Endothelial cell of coronary artery (primary cell): Measurements from ENCODE around the gene ZNF428. TPM values are rescaled to one million over a fixed set of nuclear protein-coding genes. Genes with fewer than 3 reads are reported as not detected.

ENCODE experiments used
- total RNA-seq: library from RNA; depleted of rRNA; stranded (reverse); fragments of >200 nt; gene quantifications from 2 replicates; pipeline ENCODE4 v1.2.3, GENCODE V29; 2014

The ZNF428 gene
- total RNA-seq = 44.0 and 53.5 TPM in 2 replicates

GRCh38 chr19:43619262-43620060, at the start of gene ZNF428:
Gene ZNF428, minus strand, starts transcription at chr19:43619629. Its CDS starts 5,325 bp downstream, at chr19:43614304.

GRCh38 chr19:43639519-43640423, 20.3 kb upstream of the ZNF428 start, which contains the start of gene CADM4:
Gene CADM4, minus strand, starts transcription at chr19:43639850. Its CDS starts 60 bp downstream, at chr19:43639790.

GRCh38 chr19:43611788-43612187, 7.6 kb downstream of the ZNF428 start, which contains the start of gene SRRM5:
Gene SRRM5, plus strand, starts transcription at chr19:43612088. Its CDS starts 34 bp downstream, at chr19:43612122.

GRCh38 chr19:43595999-43596841, 23.2 kb downstream of the ZNF428 start, which contains the start of the genes IRGQ and ZNF576:
Gene IRGQ, minus strand, starts transcription at chr19:43596134. Its CDS starts 796 bp downstream, at chr19:43595338.
Gene ZNF576, plus strand, starts transcription at chr19:43596595. Its CDS starts 514 bp downstream, at chr19:43597109.

GRCh38 chr19:43575156-43575950, 44.1 kb downstream of the ZNF428 start, which contains the start of the genes PINLYP and XRCC1:
Gene PINLYP, plus strand, starts transcription at chr19:43575801. Its CDS starts 1,391 bp downstream, at chr19:43577192.
Gene XRCC1, minus strand, starts transcription at chr19:43575527. Its CDS starts 69 bp downstream, at chr19:43575458.

Other genes with a start within 250 kb of the ZNF428 start
- not detected in 2 replicates for gene TEX101, start 204.7 kb downstream of the ZNF428 start, total RNA-seq
- gene LYPD3, start 154.0 kb downstream of the ZNF428 start, total RNA-seq = not detected in 2 replicates
- gene PHLDB3, start 114.9 kb downstream of the ZNF428 start, total RNA-seq = 10.2 and 12.3 TPM in 2 replicates
- 56.9 and 73.5 TPM in 2 replicates for gene ETHE1, start 92.4 kb downstream of the ZNF428 start, total RNA-seq
- 0.09 TPM in 1 of 2 replicates, not detected in the other for gene ZNF575, start 86.4 kb downstream of the ZNF428 start, total RNA-seq
- gene XRCC1, start 44.1 kb downstream of the ZNF428 start, total RNA-seq = 15.5 and 20.8 TPM in 2 replicates
- gene PINLYP, start 43.8 kb downstream of the ZNF428 start, total RNA-seq = 0.18 and 0.85 TPM in 2 replicates
- gene IRGQ, start 23.5 kb downstream of the ZNF428 start, total RNA-seq = 23.5 and 29.6 TPM in 2 replicates
- gene ZNF576, start 23.0 kb downstream of the ZNF428 start, total RNA-seq = 9.1 and 10.0 TPM in 2 replicates
- under 0.01 TPM in 1 of 2 replicates, not detected in the other for gene SRRM5, start 7.5 kb downstream of the ZNF428 start, total RNA-seq
- gene CADM4, start 20.2 kb upstream of the ZNF428 start, total RNA-seq = 5.8 and 6.1 TPM in 2 replicates
- 51.5 and 69.5 TPM in 2 replicates for gene PLAUR, start 50.5 kb upstream of the ZNF428 start, total RNA-seq
- not detected in 2 replicates for gene IRGC, start 96.4 kb upstream of the ZNF428 start, total RNA-seq
- 5.5 and 9.3 TPM in 2 replicates for gene SMG9, start 135.3 kb upstream of the ZNF428 start, total RNA-seq
- gene KCNN4, start 161.3 kb upstream of the ZNF428 start, total RNA-seq = 0.90 and 4.1 TPM in 2 replicates
- gene LYPD5, start 182.8 kb upstream of the ZNF428 start, total RNA-seq = 0.36 and 0.56 TPM in 2 replicates
- gene ZNF283, start 207.7 kb upstream of the ZNF428 start, total RNA-seq = 8.4 and 11.0 TPM in 2 replicates